Measurements from ENCODE around the gene ZNF444.

ZNF444 gene

GRCh38 chr19:56144831-56145230 is 3.7 kb downstream of the ZNF444 start:
- TF ChIP-seq SIN3A (IDR thresholded peaks at IDR 0.05; ENCODE audit: borderline replicate concordance, insufficient read depth, low read length) = no peak
- no peak for TF ChIP-seq FOXP2 (optimal IDR thresholded peaks at IDR 0.05; ENCODE audit: borderline replicate concordance, extremely low read depth, extremely low read length, insufficient read depth)
- TF ChIP-seq TAF1 (IDR thresholded peaks at IDR 0.05; ENCODE audit: borderline replicate concordance, insufficient read depth, low read length) = no peak
- no peak for TF ChIP-seq REST (IDR thresholded peaks at IDR 0.05; ENCODE audit: insufficient read depth in 1 of 2, low read depth in 2 of 2, low read length in 2 of 2)
- no peak for TF ChIP-seq POLR2AphosphoS5 (IDR thresholded peaks at IDR 0.05; ENCODE audit: low read depth, low read length)

GRCh38 chr19:56145698-56146097 is 4.6 kb downstream of the ZNF444 start:
- TF ChIP-seq POLR2AphosphoS5 (IDR thresholded peaks at IDR 0.05; ENCODE audit: low read depth, low read length) (no peak), REST (IDR thresholded peaks at IDR 0.05; ENCODE audit: insufficient read depth in 1 of 2, low read depth in 2 of 2, low read length in 2 of 2) (no peak), FOXP2 (optimal IDR thresholded peaks at IDR 0.05; ENCODE audit: borderline replicate concordance, extremely low read depth, extremely low read length, insufficient read depth) (no peak), SIN3A (IDR thresholded peaks at IDR 0.05; ENCODE audit: borderline replicate concordance, insufficient read depth, low read length) (no peak), TAF1 (IDR thresholded peaks at IDR 0.05; ENCODE audit: borderline replicate concordance, insufficient read depth, low read length) (no peak)

- TF ChIP-seq POLR2AphosphoS5 (IDR thresholded peaks at IDR 0.05; ENCODE audit: low read depth, low read length) (no peak), TAF1 (IDR thresholded peaks at IDR 0.05; ENCODE audit: borderline replicate concordance, insufficient read depth, low read length) (no peak), SIN3A (IDR thresholded peaks at IDR 0.05; ENCODE audit: borderline replicate concordance, insufficient read depth, low read length) (no peak), REST (IDR thresholded peaks at IDR 0.05; ENCODE audit: insufficient read depth in 1 of 2, low read depth in 2 of 2, low read length in 2 of 2) (no peak), FOXP2 (optimal IDR thresholded peaks at IDR 0.05; ENCODE audit: borderline replicate concordance, extremely low read depth, extremely low read length, insufficient read depth) (no peak)
Measured at GRCh38 chr19:56146904-56147303, 5.8 kb downstream of the ZNF444 start.

GRCh38 chr19:56147307-56147706 is 6.2 kb downstream of the ZNF444 start:
- TF ChIP-seq TAF1 (IDR thresholded peaks at IDR 0.05; ENCODE audit: borderline replicate concordance, insufficient read depth, low read length) (no peak), POLR2AphosphoS5 (IDR thresholded peaks at IDR 0.05; ENCODE audit: low read depth, low read length) (no peak), REST (IDR thresholded peaks at IDR 0.05; ENCODE audit: insufficient read depth in 1 of 2, low read depth in 2 of 2, low read length in 2 of 2) (no peak), FOXP2 (optimal IDR thresholded peaks at IDR 0.05; ENCODE audit: borderline replicate concordance, extremely low read depth, extremely low read length, insufficient read depth) (no peak), SIN3A (IDR thresholded peaks at IDR 0.05; ENCODE audit: borderline replicate concordance, insufficient read depth, low read length) (no peak)

GRCh38 chr19:56148096-56148495 is 7.0 kb downstream of the ZNF444 start:
- TF ChIP-seq REST (IDR thresholded peaks at IDR 0.05; ENCODE audit: insufficient read depth in 1 of 2, low read depth in 2 of 2, low read length in 2 of 2) (no peak), FOXP2 (optimal IDR thresholded peaks at IDR 0.05; ENCODE audit: borderline replicate concordance, extremely low read depth, extremely low read length, insufficient read depth) (no peak), SIN3A (IDR thresholded peaks at IDR 0.05; ENCODE audit: borderline replicate concordance, insufficient read depth, low read length) (no peak), POLR2AphosphoS5 (IDR thresholded peaks at IDR 0.05; ENCODE audit: low read depth, low read length) (no peak), TAF1 (IDR thresholded peaks at IDR 0.05; ENCODE audit: borderline replicate concordance, insufficient read depth, low read length) (no peak)

Data from PFSK-1 (cell line).